OCI-LY3 (cell line): ENCODE data around the gene STYXL1.
"Not testable (repeated sequence)": the region's sequence is repeated elsewhere in the genome, so short reads cannot be mapped to it uniquely, and the experiment has no call there.

ENCODE experiments used
- H2AFZ ChIP-seq: fragments of 200-600, 300-600 bp; shearing (Covaris generic); 2 replicates; pipeline ENCODE4 v1.6.0; 2014; ENCODE audit warnings: antibody characterized with exemption, low read depth, low read length
- H3K27ac ChIP-seq: fragments of 200-600, 300-600 bp; sonication (generic); 2 replicates; pipeline ENCODE4 v1.5.1; 2014; ENCODE audit warnings: mild to moderate bottlenecking, low read length, moderate library complexity, mixed read lengths
- H3K27me3 ChIP-seq: fragments of 200-600, 300-600 bp; sonication (generic); 2 replicates; pipeline ENCODE4 v1.6.1; 2014; ENCODE audit warnings: low read depth, low read length, mixed read lengths
- H3K36me3 ChIP-seq: fragments of 200-600, 300-600 bp; sonication (generic); replicated peaks from 2 replicates; pipeline ENCODE3; 2014; ENCODE audit warnings: low read depth, low read length, mixed read lengths
- H3K4me1 ChIP-seq: fragments of 300-600, 200-600 bp; sonication (generic); 2 replicates; pipeline ENCODE4 v1.6.1; 2014; ENCODE audit warnings: low read length, mixed read lengths
- H3K4me2 ChIP-seq: fragments of 200-600, 300-600 bp; sonication (generic); 2 replicates; pipeline ENCODE4 v1.6.1; 2014; ENCODE audit warnings: low read length, mixed read lengths
- H3K4me3 ChIP-seq: fragments of 300-600, 200-600 bp; sonication (generic); 2 replicates; pipeline ENCODE4 v1.5.1; 2014; ENCODE audit warnings: antibody characterized with exemption, mild to moderate bottlenecking, low read length, moderate library complexity
- H3K79me2 ChIP-seq: fragments of 300-600, 200-600 bp; shearing (Covaris generic); 2 replicates; pipeline ENCODE4 v1.6.1; 2014; ENCODE audit warnings: mild to moderate bottlenecking, low read length, mixed read lengths
- H3K9ac ChIP-seq: fragments of 300-600, 200-600 bp; shearing (Covaris generic); 2 replicates; pipeline ENCODE4 v1.6.0; 2014; ENCODE audit warnings: mild to moderate bottlenecking, low read length, moderate library complexity
- H3K9me3 ChIP-seq: fragments of 200-600, 300-600 bp; shearing (Covaris generic); 2 replicates; pipeline ENCODE4 v1.6.1; 2014; ENCODE audit warnings: low read length, mixed read lengths; ENCODE audit not compliant: insufficient read depth
- H4K20me1 ChIP-seq: fragments of 200-600, 300-600 bp; sonication (generic); 2 replicates; pipeline ENCODE4 v1.6.1; 2016; ENCODE audit warnings: low read length, mixed read lengths; ENCODE audit not compliant: insufficient read depth
- EZH2phosphoT487 ChIP-seq: fragments of 200-600 bp; shearing (Covaris generic); IDR thresholded peaks from 2 replicates; pipeline ENCODE4 v1.6.1; 2018; ENCODE audit warnings: antibody characterized with exemption, mixed run types, low read depth
- TF ChIP-seq, protein P1 (sequence below): fragments of 200-600, 300-600 bp; sonication (generic); IDR thresholded peaks from 2 replicates; pipeline ENCODE4 v1.5.1; 2014; ENCODE audit warnings: antibody characterized with exemption, low read length, low read depth

The STYXL1 gene

GRCh38 chr7:76011442-76011861 is 36.3 kb downstream of the STYXL1 start:
- Histone ChIP-seq H4K20me1 (no peaks in the 10 kb centered on the region), H3K79me2 (no peaks in the 10 kb centered on the region), H3K27ac (no peak overlapping the region), H3K36me3 (no peaks in the 10 kb centered on the region), H3K4me1 (peaks cover 27% of the 10 kb centered on the region), H3K4me2 (no peak overlapping the region), H3K27me3 (no peaks in the 10 kb centered on the region), H2AFZ (no peak overlapping the region), H3K9me3 (no peaks in the 10 kb centered on the region), H3K4me3 (no peak overlapping the region), H3K9ac (no peak overlapping the region)
- TF ChIP-seq EZH2phosphoT487, result no peak
- TF ChIP-seq, protein P1, sequence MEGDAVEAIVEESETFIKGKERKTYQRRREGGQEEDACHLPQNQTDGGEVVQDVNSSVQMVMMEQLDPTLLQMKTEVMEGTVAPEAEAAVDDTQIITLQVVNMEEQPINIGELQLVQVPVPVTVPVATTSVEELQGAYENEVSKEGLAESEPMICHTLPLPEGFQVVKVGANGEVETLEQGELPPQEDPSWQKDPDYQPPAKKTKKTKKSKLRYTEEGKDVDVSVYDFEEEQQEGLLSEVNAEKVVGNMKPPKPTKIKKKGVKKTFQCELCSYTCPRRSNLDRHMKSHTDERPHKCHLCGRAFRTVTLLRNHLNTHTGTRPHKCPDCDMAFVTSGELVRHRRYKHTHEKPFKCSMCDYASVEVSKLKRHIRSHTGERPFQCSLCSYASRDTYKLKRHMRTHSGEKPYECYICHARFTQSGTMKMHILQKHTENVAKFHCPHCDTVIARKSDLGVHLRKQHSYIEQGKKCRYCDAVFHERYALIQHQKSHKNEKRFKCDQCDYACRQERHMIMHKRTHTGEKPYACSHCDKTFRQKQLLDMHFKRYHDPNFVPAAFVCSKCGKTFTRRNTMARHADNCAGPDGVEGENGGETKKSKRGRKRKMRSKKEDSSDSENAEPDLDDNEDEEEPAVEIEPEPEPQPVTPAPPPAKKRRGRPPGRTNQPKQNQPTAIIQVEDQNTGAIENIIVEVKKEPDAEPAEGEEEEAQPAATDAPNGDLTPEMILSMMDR, result no peak

DNA sequence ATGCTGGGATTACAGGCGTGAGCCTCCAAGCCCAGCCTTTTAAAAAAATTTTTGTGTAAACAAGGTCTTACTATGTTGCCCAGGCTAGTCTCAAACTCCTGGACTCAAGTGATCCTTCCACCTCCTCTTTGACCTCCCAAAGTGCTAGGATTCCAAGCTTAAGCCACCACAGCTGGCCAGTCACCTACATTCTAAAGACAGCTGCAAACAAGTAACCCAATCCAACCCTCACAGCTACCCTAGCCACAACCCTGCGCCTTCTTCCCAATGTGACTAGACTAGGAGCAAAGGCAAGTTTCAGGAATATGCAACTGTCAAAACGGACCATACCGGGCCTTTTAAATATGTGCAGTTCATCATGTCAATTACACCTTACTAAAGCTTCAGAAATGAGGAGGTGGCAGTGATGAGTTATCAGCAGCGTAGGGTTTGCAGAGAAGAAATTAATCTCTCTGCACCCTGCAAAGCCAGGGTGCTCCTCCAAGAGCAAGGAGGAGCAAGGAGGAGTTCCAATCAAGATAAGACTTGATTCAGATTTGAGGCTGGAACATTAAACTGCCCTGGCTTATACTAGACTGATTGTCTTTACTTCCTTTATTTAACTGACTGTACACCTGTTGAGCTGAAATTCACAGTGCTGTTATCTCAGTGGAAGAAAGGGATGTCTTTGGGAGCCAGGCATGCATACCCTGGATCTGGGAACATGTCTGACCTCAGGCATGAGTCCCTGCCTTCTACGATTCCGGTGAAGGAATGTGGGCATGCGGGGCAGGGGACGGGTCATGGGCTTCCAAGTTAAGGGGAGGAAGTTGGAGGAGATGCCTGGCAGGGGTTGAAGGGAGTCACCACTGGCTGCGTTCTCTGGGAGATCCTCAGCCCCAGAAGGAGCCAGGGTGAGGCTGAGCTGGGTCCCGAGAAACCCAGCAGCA is 37.9 kb downstream of the STYXL1 start:
- Histone ChIP-seq H3K9me3 (no peaks in the 10 kb centered on the region), H3K4me1 (peaks cover 27% of the 10 kb centered on the region), H3K79me2 (no peaks in the 10 kb centered on the region), H3K27ac (no peak overlapping the region), H3K27me3 (no peaks in the 10 kb centered on the region), H4K20me1 (no peaks in the 10 kb centered on the region), H3K36me3 (no peaks in the 10 kb centered on the region), H3K4me3 (no peak overlapping the region), H2AFZ (no peak overlapping the region), H3K4me2 (no peak overlapping the region; the same call in 1 of the 2 replicates), H3K9ac (no peak overlapping the region)
- TF ChIP-seq EZH2phosphoT487, result no peak
- TF ChIP-seq, protein P1, result no peak

DNA sequence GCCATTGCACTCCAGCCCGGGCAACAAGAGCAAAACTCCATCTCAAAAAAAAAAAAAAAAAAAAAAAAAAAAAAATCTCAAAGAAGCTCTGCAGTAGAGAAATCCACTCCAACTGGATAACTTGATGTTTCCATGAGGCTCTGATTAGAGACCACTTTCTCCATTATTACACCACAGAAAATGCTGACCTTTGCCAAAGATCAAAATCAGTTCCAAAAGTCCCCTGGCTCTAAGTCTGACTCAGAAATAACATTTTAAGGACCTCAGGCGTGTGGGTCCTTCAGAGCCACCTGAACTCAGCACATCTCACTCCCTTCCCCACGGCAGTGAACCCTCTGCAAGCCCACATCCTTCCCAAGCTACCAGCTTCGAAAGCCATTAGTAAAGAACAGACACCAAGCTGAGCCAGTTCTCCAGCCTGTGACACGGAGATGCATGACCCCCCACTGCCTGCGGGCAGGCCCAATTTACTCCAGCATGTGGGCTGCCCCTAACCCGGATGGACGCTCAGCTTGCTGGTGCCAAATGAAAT is 39.6 kb downstream of the STYXL1 start:
- Histone ChIP-seq H3K4me1 (peaks cover 27% of the 10 kb centered on the region), H3K27me3 (no peaks in the 10 kb centered on the region), H3K36me3 (no peaks in the 10 kb centered on the region), H3K9me3 (no peaks in the 10 kb centered on the region), H3K79me2 (no peaks in the 10 kb centered on the region), H3K9ac (no peak overlapping the region), H4K20me1 (no peaks in the 10 kb centered on the region), H2AFZ (no peak overlapping the region), H3K4me2 (peak overlapping the region; percentile 44; the same call in 1 of the 2 replicates), H3K4me3 (no peak overlapping the region), H3K27ac (peak overlapping the region; percentile 1; the same call in 1 of the 2 replicates)
- TF ChIP-seq, protein P1, result no peak
- TF ChIP-seq EZH2phosphoT487, result no peak

DNA sequence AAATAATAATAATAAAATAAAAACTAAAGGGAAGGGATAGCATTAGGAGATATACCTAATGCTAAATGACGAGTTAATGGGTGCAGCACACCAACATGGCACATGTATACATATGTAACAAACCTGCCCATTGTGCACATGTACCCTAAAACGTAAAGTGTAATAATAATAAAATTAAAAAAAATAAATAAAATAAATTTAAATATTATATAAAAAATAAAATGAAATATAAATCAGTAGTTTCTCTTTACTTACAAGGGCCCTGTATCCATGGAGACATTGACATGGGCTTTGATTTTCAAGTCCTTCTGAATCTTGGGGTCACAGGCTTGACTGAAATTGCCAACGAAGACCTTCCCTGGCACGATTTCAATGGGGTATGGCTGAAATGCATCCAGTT is 42.8 kb downstream of the STYXL1 start:
- not testable (repeated sequence) for H3K79me2 ChIP-seq, H2AFZ ChIP-seq, H3K9ac ChIP-seq, H3K9me3 ChIP-seq, H3K36me3 ChIP-seq, H3K27me3 ChIP-seq, H3K27ac ChIP-seq, H3K4me3 ChIP-seq, H4K20me1 ChIP-seq, H3K4me2 ChIP-seq
- H3K4me1 ChIP-seq, result peaks cover 21% of the 10 kb centered on the region
